ENCODE results near the gene REG4.

DNA sequence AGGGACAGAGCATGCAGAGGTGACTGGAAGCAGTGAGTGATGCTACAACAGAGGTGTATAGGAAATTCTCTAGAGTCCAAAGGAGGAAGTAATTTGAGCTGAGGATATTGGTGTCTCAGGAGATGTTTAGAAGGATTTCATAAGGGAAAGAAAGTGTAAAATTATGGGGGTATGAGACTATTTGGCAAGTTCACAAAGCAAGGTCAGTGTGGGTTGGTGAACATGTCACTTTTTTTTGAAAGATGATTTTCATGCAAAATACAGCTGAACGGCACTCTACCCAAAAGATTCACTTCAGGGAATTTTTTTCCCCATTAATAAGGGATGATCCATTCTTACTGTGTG is 66.7 kb downstream of the REG4 start:
- TF ChIP-seq, protein P1, sequence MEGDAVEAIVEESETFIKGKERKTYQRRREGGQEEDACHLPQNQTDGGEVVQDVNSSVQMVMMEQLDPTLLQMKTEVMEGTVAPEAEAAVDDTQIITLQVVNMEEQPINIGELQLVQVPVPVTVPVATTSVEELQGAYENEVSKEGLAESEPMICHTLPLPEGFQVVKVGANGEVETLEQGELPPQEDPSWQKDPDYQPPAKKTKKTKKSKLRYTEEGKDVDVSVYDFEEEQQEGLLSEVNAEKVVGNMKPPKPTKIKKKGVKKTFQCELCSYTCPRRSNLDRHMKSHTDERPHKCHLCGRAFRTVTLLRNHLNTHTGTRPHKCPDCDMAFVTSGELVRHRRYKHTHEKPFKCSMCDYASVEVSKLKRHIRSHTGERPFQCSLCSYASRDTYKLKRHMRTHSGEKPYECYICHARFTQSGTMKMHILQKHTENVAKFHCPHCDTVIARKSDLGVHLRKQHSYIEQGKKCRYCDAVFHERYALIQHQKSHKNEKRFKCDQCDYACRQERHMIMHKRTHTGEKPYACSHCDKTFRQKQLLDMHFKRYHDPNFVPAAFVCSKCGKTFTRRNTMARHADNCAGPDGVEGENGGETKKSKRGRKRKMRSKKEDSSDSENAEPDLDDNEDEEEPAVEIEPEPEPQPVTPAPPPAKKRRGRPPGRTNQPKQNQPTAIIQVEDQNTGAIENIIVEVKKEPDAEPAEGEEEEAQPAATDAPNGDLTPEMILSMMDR (IDR thresholded peaks at IDR 0.05) = no peak
- no peak for TF ChIP-seq EZH2 (IDR thresholded peaks at IDR 0.05; ENCODE audit: borderline replicate concordance, insufficient read depth, low read depth, low read length, poor library complexity, severe bottlenecking)

Data from B cell (primary cell).